ENCODE measurements around the gene SLC15A1.

Gene SLC15A1

GRCh38 chr13:98650396-98651107 lies 101.9 kb downstream of the SLC15A1 start:
- H2BK120ac ChIP-seq (ENCODE audit: insufficient read depth, low read length, poor library complexity), result no peak overlapping the region
- peak; percentile 56 to 86 for DNase-seq
- no peak overlapping the region for H4K91ac ChIP-seq (ENCODE audit: low read depth, low read length)
- no CpG with 5 or more reads among the region's 12 CpGs for WGBS (ENCODE audit: extremely low coverage, insufficient coverage, insufficient read length)
- H3K4me2 ChIP-seq (ENCODE audit: low read length), result no peak overlapping the region
- H4K12ac ChIP-seq (ENCODE audit: low read depth, low read length), result no peak overlapping the region
- no peak overlapping the region for H3K4me3 ChIP-seq (ENCODE audit: low read depth, low read length)
- no peak overlapping the region for H3K27ac ChIP-seq (ENCODE audit: low read depth, low read length)
- no peak overlapping the region for H2AK5ac ChIP-seq (ENCODE audit: low read length)
- no peak overlapping the region for H4K8ac ChIP-seq (ENCODE audit: low read depth, low read length)
- H3K14ac ChIP-seq (ENCODE audit: low read length), result no peak overlapping the region
- H3K4me1 ChIP-seq (ENCODE audit: control insufficient read depth in 1 of 2, insufficient read depth in 2 of 2, low read length in 2 of 2), result peaks cover 0 to 3% of the 10 kb centered on the region in 2 experiments
- H3K27me3 ChIP-seq (ENCODE audit: insufficient read depth, low read length), result no peaks in the 10 kb centered on the region
- H3K23ac ChIP-seq (ENCODE audit: low read length), result no peak overlapping the region
- H3K4ac ChIP-seq (ENCODE audit: low read depth, low read length), result no peak overlapping the region
- H3K9ac ChIP-seq (ENCODE audit: low read length), result no peak overlapping the region
- no peak overlapping the region for H2BK5ac ChIP-seq (ENCODE audit: low read depth, low read length, poor library complexity)
- H3K9me3 ChIP-seq (ENCODE audit: insufficient read depth, low read depth, low read length), result no peaks in the 10 kb centered on the region
- no peak overlapping the region for H3K18ac ChIP-seq (ENCODE audit: low read length)
- H3K79me2 ChIP-seq (ENCODE audit: control insufficient read depth, insufficient read depth, low read length, poor library complexity), result no peaks in the 10 kb centered on the region
- no peak overlapping the region for H2AFZ ChIP-seq (ENCODE audit: insufficient read depth, low read length, poor library complexity)
- H3K79me1 ChIP-seq (ENCODE audit: low read length), result no peaks in the 10 kb centered on the region
- H2BK12ac ChIP-seq (ENCODE audit: low read length), result no peak overlapping the region
- no peaks in the 10 kb centered on the region for H3K36me3 ChIP-seq (ENCODE audit: control insufficient read depth in 1 of 2, insufficient read depth in 2 of 2, low read length in 2 of 2)

GRCh38 chr13:98649861-98650260 lies 102.6 kb downstream of the SLC15A1 start:
- Histone ChIP-seq H3K4me1 (ENCODE audit: control insufficient read depth in 1 of 2, insufficient read depth in 2 of 2, low read length in 2 of 2) (peaks cover 0 to 3% of the 10 kb centered on the region in 2 experiments), H2BK120ac (ENCODE audit: insufficient read depth, low read length, poor library complexity) (no peak overlapping the region), H3K36me3 (ENCODE audit: control insufficient read depth in 1 of 2, insufficient read depth in 2 of 2, low read length in 2 of 2) (no peaks in the 10 kb centered on the region), H4K8ac (ENCODE audit: low read depth, low read length) (no peak overlapping the region), H3K9me3 (ENCODE audit: insufficient read depth, low read depth, low read length) (no peaks in the 10 kb centered on the region), H3K27me3 (ENCODE audit: insufficient read depth, low read length) (no peaks in the 10 kb centered on the region), H3K4ac (ENCODE audit: low read depth, low read length) (no peak overlapping the region), H3K4me2 (ENCODE audit: low read length) (no peak overlapping the region), H2AK5ac (ENCODE audit: low read length) (no peak overlapping the region), H2BK12ac (ENCODE audit: low read length) (no peak overlapping the region), H3K9ac (ENCODE audit: low read length) (no peak overlapping the region), H3K14ac (ENCODE audit: low read length) (no peak overlapping the region), H3K79me1 (ENCODE audit: low read length) (no peaks in the 10 kb centered on the region), H3K27ac (ENCODE audit: low read depth, low read length) (no peak overlapping the region), H3K4me3 (ENCODE audit: low read depth, low read length) (no peak overlapping the region), H3K79me2 (ENCODE audit: control insufficient read depth, insufficient read depth, low read length, poor library complexity) (no peaks in the 10 kb centered on the region), H3K23ac (ENCODE audit: low read length) (no peak overlapping the region), H2BK5ac (ENCODE audit: low read depth, low read length, poor library complexity) (no peak overlapping the region), H2AFZ (ENCODE audit: insufficient read depth, low read length, poor library complexity) (no peak overlapping the region), H4K12ac (ENCODE audit: low read depth, low read length) (no peak overlapping the region), H4K91ac (ENCODE audit: low read depth, low read length) (no peak overlapping the region), H3K18ac (ENCODE audit: low read length) (no peak overlapping the region)
- peak in 1 of 2 donors; percentile 46 for DNase-seq
- no CpG with 5 or more reads among the region's 7 CpGs for WGBS (ENCODE audit: extremely low coverage, insufficient coverage, insufficient read length)

GRCh38 chr13:98648686-98649085 lies 103.8 kb downstream of the SLC15A1 start:
- DNase-seq, result peak in 1 of 2 donors; percentile 40
- Histone ChIP-seq H3K27ac (ENCODE audit: low read depth, low read length) (no peak overlapping the region), H4K8ac (ENCODE audit: low read depth, low read length) (no peak overlapping the region)

GRCh38 chr13:98648141-98648540 lies 104.3 kb downstream of the SLC15A1 start:
- Histone ChIP-seq H2BK12ac (ENCODE audit: low read length) (no peak overlapping the region), H3K9ac (ENCODE audit: low read length) (no peak overlapping the region), H3K18ac (ENCODE audit: low read length) (no peak overlapping the region), H3K4me3 (ENCODE audit: low read depth, low read length) (no peak overlapping the region), H4K91ac (ENCODE audit: low read depth, low read length) (no peak overlapping the region), H2AK5ac (ENCODE audit: low read length) (no peak overlapping the region), H3K4me1 (ENCODE audit: control insufficient read depth in 1 of 2, insufficient read depth in 2 of 2, low read length in 2 of 2) (peaks cover 0 to 3% of the 10 kb centered on the region in 2 experiments), H3K4ac (ENCODE audit: low read depth, low read length) (no peak overlapping the region), H3K23ac (ENCODE audit: low read length) (no peak overlapping the region), H4K8ac (ENCODE audit: low read depth, low read length) (no peak overlapping the region), H3K27me3 (ENCODE audit: insufficient read depth, low read length) (no peaks in the 10 kb centered on the region), H3K79me1 (ENCODE audit: low read length) (no peaks in the 10 kb centered on the region), H4K12ac (ENCODE audit: low read depth, low read length) (no peak overlapping the region), H3K14ac (ENCODE audit: low read length) (no peak overlapping the region), H3K9me3 (ENCODE audit: insufficient read depth, low read depth, low read length) (no peaks in the 10 kb centered on the region), H2AFZ (ENCODE audit: insufficient read depth, low read length, poor library complexity) (no peak overlapping the region), H3K36me3 (ENCODE audit: control insufficient read depth in 1 of 2, insufficient read depth in 2 of 2, low read length in 2 of 2) (no peaks in the 10 kb centered on the region), H3K4me2 (ENCODE audit: low read length) (no peak overlapping the region), H3K79me2 (ENCODE audit: control insufficient read depth, insufficient read depth, low read length, poor library complexity) (no peaks in the 10 kb centered on the region), H2BK5ac (ENCODE audit: low read depth, low read length, poor library complexity) (no peak overlapping the region), H3K27ac (ENCODE audit: low read depth, low read length) (no peak overlapping the region), H2BK120ac (ENCODE audit: insufficient read depth, low read length, poor library complexity) (no peak overlapping the region)
- no peak for DNase-seq
- no CpG with 5 or more reads among the region's 2 CpGs for WGBS (ENCODE audit: extremely low coverage, insufficient coverage, insufficient read length)

More at GRCh38 chr13:98648686-98649085, 103.8 kb downstream of the SLC15A1 start:
- Histone ChIP-seq H3K4me2 (ENCODE audit: low read length) (no peak overlapping the region), H3K4ac (ENCODE audit: low read depth, low read length) (no peak overlapping the region), H3K4me1 (ENCODE audit: control insufficient read depth in 1 of 2, insufficient read depth in 2 of 2, low read length in 2 of 2) (peaks cover 0 to 3% of the 10 kb centered on the region in 2 experiments), H3K14ac (ENCODE audit: low read length) (no peak overlapping the region), H2BK5ac (ENCODE audit: low read depth, low read length, poor library complexity) (no peak overlapping the region), H3K4me3 (ENCODE audit: low read depth, low read length) (no peak overlapping the region), H3K18ac (ENCODE audit: low read length) (no peak overlapping the region), H4K12ac (ENCODE audit: low read depth, low read length) (no peak overlapping the region), H2BK12ac (ENCODE audit: low read length) (no peak overlapping the region), H2BK120ac (ENCODE audit: insufficient read depth, low read length, poor library complexity) (no peak overlapping the region), H3K27me3 (ENCODE audit: insufficient read depth, low read length) (no peaks in the 10 kb centered on the region), H2AFZ (ENCODE audit: insufficient read depth, low read length, poor library complexity) (no peak overlapping the region), H3K23ac (ENCODE audit: low read length) (no peak overlapping the region), H2AK5ac (ENCODE audit: low read length) (no peak overlapping the region), H3K9ac (ENCODE audit: low read length) (no peak overlapping the region), H3K79me1 (ENCODE audit: low read length) (no peaks in the 10 kb centered on the region), H3K9me3 (ENCODE audit: insufficient read depth, low read depth, low read length) (no peaks in the 10 kb centered on the region), H3K79me2 (ENCODE audit: control insufficient read depth, insufficient read depth, low read length, poor library complexity) (no peaks in the 10 kb centered on the region), H4K91ac (ENCODE audit: low read depth, low read length) (no peak overlapping the region), H3K36me3 (ENCODE audit: control insufficient read depth in 1 of 2, insufficient read depth in 2 of 2, low read length in 2 of 2) (no peaks in the 10 kb centered on the region)
- no CpG with 5 or more reads among the region's 3 CpGs for WGBS (ENCODE audit: extremely low coverage, insufficient coverage, insufficient read length)

Data from trophoblast cell (in vitro differentiated cells and primary cell).